ENCODE results near the gene ABCC1.
"Not testable (repeated sequence)": the region's sequence is repeated elsewhere in the genome, so short reads cannot be mapped to it uniquely, and the experiment has no call there.

DNA sequence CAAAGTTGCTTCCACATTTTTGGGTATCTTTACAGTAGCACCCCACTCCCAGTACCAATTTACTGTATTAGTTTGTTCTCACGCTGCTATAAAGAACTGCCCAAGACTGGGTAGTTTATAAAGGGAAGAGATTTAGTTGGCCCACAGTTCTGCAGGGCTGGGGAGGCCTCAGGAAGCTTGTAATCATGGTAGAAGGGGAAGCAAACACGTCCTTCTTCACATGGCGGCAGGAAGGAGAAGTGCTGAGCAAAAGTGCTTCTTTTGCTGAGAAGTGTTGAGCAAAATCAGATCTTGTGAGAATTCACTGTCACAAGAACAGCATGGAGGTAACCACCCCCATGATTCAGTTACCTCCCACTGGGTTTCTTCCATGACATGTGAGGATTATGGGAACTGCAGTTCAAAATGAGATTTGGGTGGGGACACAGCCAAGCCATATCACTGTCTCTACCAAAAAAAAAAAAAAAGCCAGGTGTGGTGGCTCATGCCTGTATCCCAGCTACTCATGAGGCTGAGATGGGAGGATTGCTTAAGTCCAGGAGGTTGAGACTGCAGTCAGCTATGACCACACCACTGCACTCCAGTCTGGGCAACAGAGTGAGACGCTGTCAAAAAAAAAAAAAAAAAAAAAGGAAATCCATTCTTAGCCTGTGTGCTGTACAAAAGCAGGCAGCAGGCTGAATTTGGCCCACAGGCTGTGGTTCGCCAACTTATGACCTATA, 32.9 kb downstream of the ABCC1 start:
- TF ChIP-seq SP1 (CRISPR knock-in tag; conservative IDR thresholded peaks at IDR 0.05); IRF2 (CRISPR knock-in tag; IDR thresholded peaks at IDR 0.05; ENCODE audit: borderline replicate concordance, low read depth): not testable (repeated sequence)
- TF ChIP-seq, protein P1, sequence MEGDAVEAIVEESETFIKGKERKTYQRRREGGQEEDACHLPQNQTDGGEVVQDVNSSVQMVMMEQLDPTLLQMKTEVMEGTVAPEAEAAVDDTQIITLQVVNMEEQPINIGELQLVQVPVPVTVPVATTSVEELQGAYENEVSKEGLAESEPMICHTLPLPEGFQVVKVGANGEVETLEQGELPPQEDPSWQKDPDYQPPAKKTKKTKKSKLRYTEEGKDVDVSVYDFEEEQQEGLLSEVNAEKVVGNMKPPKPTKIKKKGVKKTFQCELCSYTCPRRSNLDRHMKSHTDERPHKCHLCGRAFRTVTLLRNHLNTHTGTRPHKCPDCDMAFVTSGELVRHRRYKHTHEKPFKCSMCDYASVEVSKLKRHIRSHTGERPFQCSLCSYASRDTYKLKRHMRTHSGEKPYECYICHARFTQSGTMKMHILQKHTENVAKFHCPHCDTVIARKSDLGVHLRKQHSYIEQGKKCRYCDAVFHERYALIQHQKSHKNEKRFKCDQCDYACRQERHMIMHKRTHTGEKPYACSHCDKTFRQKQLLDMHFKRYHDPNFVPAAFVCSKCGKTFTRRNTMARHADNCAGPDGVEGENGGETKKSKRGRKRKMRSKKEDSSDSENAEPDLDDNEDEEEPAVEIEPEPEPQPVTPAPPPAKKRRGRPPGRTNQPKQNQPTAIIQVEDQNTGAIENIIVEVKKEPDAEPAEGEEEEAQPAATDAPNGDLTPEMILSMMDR (IDR thresholded peaks at IDR 0.05) = not testable (repeated sequence)

Measured in WTC11 (cell line).